IMR-90 (cell line): ENCODE results near the gene MOB3B. TPM values are rescaled to one million over a fixed set of nuclear protein-coding genes. Genes with fewer than 3 reads are reported as not detected.

Experiments used
- ATAC-seq: fragments of 200-7000 bp; cut with Tn5 transposase; 2 replicates; pipeline ENCODE4 v1.9.1; 2020; ENCODE audit warnings: low read depth, mild to moderate bottlenecking, moderate library complexity
- BruUV-seq: library from RNA; stranded (reverse); fragments of 400-500 nt; replicated peaks from 2 replicates; lab custom pipeline; 2021; lab: Mats Ljungman, UMichigan
- CTCF ChIA-PET: fragments of 300-600 bp; formaldehyde crosslinking; extraction: SDS; loops from one replicate; lab custom pipeline; 2021; ENCODE audit warnings: antibody characterized with exemption; lab: Yijun Ruan, JAX
- POLR2A ChIA-PET: fragments of 300-600 bp; sonication (Branson Sonifier 250); formaldehyde crosslinking; loops from one replicate; lab custom pipeline; 2022; ENCODE audit warnings: antibody characterized with exemption; ENCODE audit not compliant: unreplicated experiment; lab: Charles Lee
- DNase-seq: peaks from one replicate; pipeline ENCODE4 v3.0.0; 2013
- H2AFZ ChIP-seq: replicated peaks from 2 replicates; pipeline ENCODE3; 2013; ENCODE audit warnings: low read length, mild to moderate bottlenecking; ENCODE audit not compliant: poor library complexity
- H2AK5ac ChIP-seq: 2 replicates; pipeline ENCODE4 v1.6.1; 2013; ENCODE audit warnings: low read depth, low read length, inconsistent platforms
- H2AK9ac ChIP-seq: replicated peaks from 2 replicates; pipeline ENCODE3; 2013; ENCODE audit warnings: mild to moderate bottlenecking, low read depth, low read length, moderate library complexity; ENCODE audit not compliant: poor library complexity
- H2BK120ac ChIP-seq: 2 replicates; pipeline ENCODE4 v1.6.1; 2013; ENCODE audit warnings: low read depth, low read length, inconsistent platforms
- H2BK15ac ChIP-seq: 3 replicates; pipeline ENCODE4 v1.6.1; 2013; ENCODE audit warnings: low read depth, low read length, inconsistent platforms
- H2BK20ac ChIP-seq: 2 replicates; pipeline ENCODE4 v1.6.1; 2013; ENCODE audit warnings: low read depth, mild to moderate bottlenecking, inconsistent platforms, low read length, moderate library complexity
- H2BK5ac ChIP-seq: 2 replicates; pipeline ENCODE4 v1.6.1; 2013; ENCODE audit warnings: mild to moderate bottlenecking, low read depth, low read length, inconsistent platforms; ENCODE audit not compliant: poor library complexity, severe bottlenecking
- H3K14ac ChIP-seq: replicated peaks from 2 replicates; pipeline ENCODE4 v1.6.1; 2013; ENCODE audit warnings: low read depth, low read length, inconsistent platforms
- H3K18ac ChIP-seq: 2 replicates; pipeline ENCODE4 v1.6.1; 2013; ENCODE audit warnings: low read depth, low read length, control low read depth
- H3K23ac ChIP-seq: 2 replicates; pipeline ENCODE4 v1.6.1; 2013; ENCODE audit warnings: low read depth, low read length, inconsistent platforms
- H3K27ac ChIP-seq: 2 replicates; pipeline ENCODE4 v1.5.1; 2013; ENCODE audit warnings: mild to moderate bottlenecking, control low read depth, low read length; ENCODE audit not compliant: insufficient read depth
- H3K27me3 ChIP-seq: 2 replicates; pipeline ENCODE4 v1.6.1; 2013; ENCODE audit warnings: low read length; ENCODE audit not compliant: control insufficient read depth, insufficient read depth
- H3K36me3 ChIP-seq: 2 replicates; pipeline ENCODE4 v1.6.1; 2013; ENCODE audit warnings: low read length, mixed read lengths; ENCODE audit not compliant: control insufficient read depth, insufficient read depth
- H3K4ac ChIP-seq: 2 replicates; pipeline ENCODE4 v1.6.1; 2013; ENCODE audit warnings: low read depth, low read length, inconsistent platforms
- H3K4me1 ChIP-seq: 2 replicates; pipeline ENCODE4 v1.6.1; 2013; ENCODE audit warnings: low read length, mixed read lengths; ENCODE audit not compliant: control insufficient read depth, insufficient read depth
- H3K4me2 ChIP-seq: 2 replicates; pipeline ENCODE4 v1.6.1; 2013; ENCODE audit warnings: low read depth, mild to moderate bottlenecking, control low read depth, low read length, moderate library complexity
- H3K4me3 ChIP-seq: 2 replicates; pipeline ENCODE4 v1.5.1; 2013; ENCODE audit warnings: low read depth, mild to moderate bottlenecking, control low read depth, low read length, moderate library complexity; ENCODE audit not compliant: insufficient read depth
- H3K56ac ChIP-seq: 2 replicates; pipeline ENCODE4 v1.6.1; 2013; ENCODE audit warnings: low read length, inconsistent platforms; ENCODE audit not compliant: insufficient read depth; ENCODE audit errors: extremely low read depth
- H3K79me1 ChIP-seq, 2 experiments: 2 replicates each; pipeline ENCODE4 v1.6.1; 2013; ENCODE audit warnings: low read length in 2 of 2, inconsistent platforms in 1 of 2, low read depth in 1 of 2
- H3K9ac ChIP-seq: 2 replicates; pipeline ENCODE4 v1.6.1; 2013; ENCODE audit warnings: low read depth, low read length, control low read depth
- H3K9me1 ChIP-seq: 2 replicates; pipeline ENCODE4 v1.6.1; 2013; ENCODE audit warnings: low read length, inconsistent platforms; ENCODE audit not compliant: insufficient read depth
- H3K9me3 ChIP-seq: 2 replicates; pipeline ENCODE4 v1.6.1; 2013; ENCODE audit warnings: low read length; ENCODE audit not compliant: control insufficient read depth, insufficient read depth
- H4K20me1 ChIP-seq: 2 replicates; pipeline ENCODE4 v1.6.1; 2013; ENCODE audit warnings: low read length, inconsistent platforms; ENCODE audit not compliant: insufficient read depth
- H4K5ac ChIP-seq: 2 replicates; pipeline ENCODE4 v1.6.1; 2013; ENCODE audit warnings: mild to moderate bottlenecking, low read depth, low read length, control low read depth
- H4K8ac ChIP-seq, 2 experiments: 2 replicates each; pipeline ENCODE4 v1.6.1; 2013; ENCODE audit warnings: low read depth in 2 of 2, low read length in 2 of 2, control low read depth in 1 of 2, inconsistent platforms in 1 of 2
- H4K91ac ChIP-seq: 2 replicates; pipeline ENCODE4 v1.6.1; 2013; ENCODE audit warnings: low read depth, low read length, inconsistent platforms; ENCODE audit not compliant: insufficient read depth
- CEBPB ChIP-seq: IDR thresholded peaks from 2 replicates; pipeline ENCODE4 v1.6.1; 2012; ENCODE audit warnings: low read depth, low read length, improper control_type of control experiment
- CHD1 ChIP-seq: IDR thresholded peaks from 2 replicates; pipeline ENCODE4 v1.6.1; 2012; ENCODE audit warnings: low read depth, low read length, improper control_type of control experiment
- FOS ChIP-seq: fragments of 150-350 bp; IDR thresholded peaks from 2 replicates; pipeline ENCODE4 v1.6.1; 2016; ENCODE audit warnings: low read depth, low read length
- MAZ ChIP-seq: IDR thresholded peaks from 2 replicates; pipeline ENCODE4 v1.6.1; 2012; ENCODE audit warnings: low read depth, mild to moderate bottlenecking, low read length, improper control_type of control experiment, moderate library complexity, borderline replicate concordance
- NFE2L2 ChIP-seq: fragments of 150-350 bp; IDR thresholded peaks from 2 replicates; pipeline ENCODE4 v1.6.1; 2016; ENCODE audit warnings: low read depth, mild to moderate bottlenecking, low read length
- whole genome bisulfite sequencing, 2 experiments: methylation state at CpG; one replicate each; pipeline versions ENCODE4 v1.1.5 to v1.1.7; 2013; ENCODE audit warnings: missing lambda C conversion rate in 2 of 2; ENCODE audit not compliant: insufficient read length in 1 of 2; ENCODE audit errors: extremely low coverage in 2 of 2; 5-methylcytosine and 5-hydroxymethylcytosine counted together
- dilution Hi-C: fragments of 300-500 bp; cut with HindIII; formaldehyde crosslinking; loops from one replicate; pipeline ENCODE4 v1.14.3; 2018; ENCODE audit warnings: low sequenced_read_pairs; ENCODE audit not compliant: unreplicated experiment
- in situ Hi-C: fragments of 300-500 bp; cut with MboI; formaldehyde crosslinking; loops from 3 replicates; pipeline ENCODE4 v1.14.3; 2019; ENCODE audit warnings: low sequenced_read_pairs, inconsistent platforms, mixed read lengths
- intact Hi-C: fragments of 100-400 bp; cut with micrococcal nuclease; formaldehyde crosslinking; loops from 2 replicates; pipeline ENCODE4 v1.10.0; 2022
- polyA plus RNA-seq, 3 experiments: library from polyadenylated mRNA; depleted of rRNA; stranded (reverse); fragments of >200 nt; gene quantifications; 2 replicates each; pipeline ENCODE4 v1.2.3, GENCODE V29; 2012; ENCODE audit warnings: low replicate concordance in 1 of 3
- total RNA-seq: library from RNA; depleted of rRNA; stranded (reverse); fragments of >200 nt; gene quantifications from 2 replicates; pipeline ENCODE4 v1.2.3, GENCODE V29; 2012
- TF ChIP-seq, protein P1 (sequence below): fragments of 150-350 bp; IDR thresholded peaks from 2 replicates; pipeline ENCODE4 v1.6.1; 2017; ENCODE audit warnings: mild to moderate bottlenecking, antibody characterized with exemption, low read length, low read depth

MOB3B gene
- total and polyA plus RNA-seq, 2 of the 4 experiments (the other 2 are of a cell fraction) = under 0.01 to 0.02 TPM

DNA sequence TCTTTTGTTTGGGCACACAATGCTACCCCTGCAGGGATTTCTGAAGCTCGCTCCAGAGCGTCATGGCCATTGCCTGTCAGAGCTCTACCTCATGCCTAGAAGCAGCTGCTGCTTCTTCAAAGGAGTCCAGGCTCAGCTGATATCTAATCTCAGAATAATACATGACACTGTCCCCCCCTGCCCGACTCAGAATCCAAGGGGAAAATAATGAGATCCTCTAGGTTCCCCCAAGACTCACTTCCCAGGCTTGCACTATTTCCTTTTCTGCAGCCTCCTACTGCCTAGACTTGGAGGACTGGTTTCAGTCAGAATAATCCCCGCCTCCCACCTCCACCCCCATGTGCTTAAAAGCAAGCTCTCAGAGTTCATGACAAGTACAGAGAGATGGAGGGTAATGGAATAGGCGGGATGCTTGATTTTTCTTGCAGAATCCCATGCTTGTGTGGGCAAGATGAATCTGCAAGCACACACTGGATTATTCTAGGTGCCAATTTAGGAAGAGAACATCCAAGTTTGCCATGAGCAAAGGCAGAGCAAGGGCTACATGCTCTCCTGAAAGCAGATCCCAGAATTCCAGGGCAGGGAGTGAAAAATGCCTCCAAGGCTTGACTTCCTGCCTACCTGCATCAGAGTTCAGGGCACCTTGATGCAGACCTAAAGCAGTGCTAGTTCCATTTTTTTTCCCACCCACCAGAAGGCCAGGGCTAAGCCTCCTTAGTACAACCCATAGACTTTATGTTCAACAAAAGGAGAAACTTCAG, 102.9 kb downstream of the MOB3B start:
- H3K27me3 ChIP-seq = no peaks in the 10 kb centered on the region
- no peak overlapping the region for H3K23ac ChIP-seq
- CTCF ChIA-PET = no interaction called here
- H3K4me3 ChIP-seq = no peak overlapping the region
- no peak overlapping the region for H3K56ac ChIP-seq
- no peaks in the 10 kb centered on the region for H4K20me1 ChIP-seq
- no peak overlapping the region for H3K4me2 ChIP-seq
- no peak overlapping the region for H3K9ac ChIP-seq
- H4K8ac ChIP-seq = no peak overlapping the region
- H2AK5ac ChIP-seq = no peak overlapping the region
- H3K18ac ChIP-seq = no peak overlapping the region
- no peak overlapping the region for H3K14ac ChIP-seq
- no peaks in the 10 kb centered on the region for H3K9me1 ChIP-seq
- H3K4ac ChIP-seq = no peak overlapping the region
- no peaks in the 10 kb centered on the region for H3K79me1 ChIP-seq
- POLR2A ChIA-PET = no interaction called here
- no peaks in the 10 kb centered on the region for H3K36me3 ChIP-seq
- no peak overlapping the region for H4K91ac ChIP-seq
- no peak overlapping the region for H2AFZ ChIP-seq
- WGBS, 2 experiments = 100% methylated on average over 1 of the region's 5 CpGs; no CpG with 5 or more reads in 1 of the 2 experiments
- no peaks in the 10 kb centered on the region for H3K4me1 ChIP-seq
- no peak overlapping the region for H3K27ac ChIP-seq
- TF ChIP-seq NFE2L2 (no peak), CEBPB (no peak), MAZ (no peak), CHD1 (no peak), FOS (no peak)
- TF ChIP-seq, protein P1, sequence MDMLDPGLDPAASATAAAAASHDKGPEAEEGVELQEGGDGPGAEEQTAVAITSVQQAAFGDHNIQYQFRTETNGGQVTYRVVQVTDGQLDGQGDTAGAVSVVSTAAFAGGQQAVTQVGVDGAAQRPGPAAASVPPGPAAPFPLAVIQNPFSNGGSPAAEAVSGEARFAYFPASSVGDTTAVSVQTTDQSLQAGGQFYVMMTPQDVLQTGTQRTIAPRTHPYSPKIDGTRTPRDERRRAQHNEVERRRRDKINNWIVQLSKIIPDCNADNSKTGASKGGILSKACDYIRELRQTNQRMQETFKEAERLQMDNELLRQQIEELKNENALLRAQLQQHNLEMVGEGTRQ = no peak
- H2BK120ac ChIP-seq = no peak overlapping the region
- H3K9me3 ChIP-seq = no peaks in the 10 kb centered on the region
- H2BK5ac ChIP-seq = no peak overlapping the region
- H4K5ac ChIP-seq = no peak overlapping the region
- DNase-seq (no peak), ATAC-seq (no peak)
- no peak overlapping the region for H2AK9ac ChIP-seq
- no peak overlapping the region for H2BK20ac ChIP-seq
- H2BK15ac ChIP-seq = no peak overlapping the region
- BruUV-seq = no TSS peak
- in situ Hi-C loops = no loop called here
- dilution Hi-C loops = no loop called here
- intact Hi-C loops = no loop called here
